NCI-H460 (cell line): ENCODE results near the gene CIB4. TPM values are rescaled to one million over a fixed set of nuclear protein-coding genes. Genes with fewer than 3 reads are reported as not detected.

Source experiments
- DNase-seq: peaks from one replicate; pipeline ENCODE4 v3.0.0-alpha.2; 2016; ENCODE audit warnings: low read depth; ENCODE audit errors: extremely low read depth
- total RNA-seq: library from RNA; depleted of rRNA; stranded (reverse); fragments of >200 nt; shearing (Covaris generic); gene quantifications from 2 replicates; pipeline ENCODE4 v1.2.3, GENCODE V29; 2014

CIB4 gene
- total RNA-seq, 1 experiment from 2014 or later, result not detected

DNA sequence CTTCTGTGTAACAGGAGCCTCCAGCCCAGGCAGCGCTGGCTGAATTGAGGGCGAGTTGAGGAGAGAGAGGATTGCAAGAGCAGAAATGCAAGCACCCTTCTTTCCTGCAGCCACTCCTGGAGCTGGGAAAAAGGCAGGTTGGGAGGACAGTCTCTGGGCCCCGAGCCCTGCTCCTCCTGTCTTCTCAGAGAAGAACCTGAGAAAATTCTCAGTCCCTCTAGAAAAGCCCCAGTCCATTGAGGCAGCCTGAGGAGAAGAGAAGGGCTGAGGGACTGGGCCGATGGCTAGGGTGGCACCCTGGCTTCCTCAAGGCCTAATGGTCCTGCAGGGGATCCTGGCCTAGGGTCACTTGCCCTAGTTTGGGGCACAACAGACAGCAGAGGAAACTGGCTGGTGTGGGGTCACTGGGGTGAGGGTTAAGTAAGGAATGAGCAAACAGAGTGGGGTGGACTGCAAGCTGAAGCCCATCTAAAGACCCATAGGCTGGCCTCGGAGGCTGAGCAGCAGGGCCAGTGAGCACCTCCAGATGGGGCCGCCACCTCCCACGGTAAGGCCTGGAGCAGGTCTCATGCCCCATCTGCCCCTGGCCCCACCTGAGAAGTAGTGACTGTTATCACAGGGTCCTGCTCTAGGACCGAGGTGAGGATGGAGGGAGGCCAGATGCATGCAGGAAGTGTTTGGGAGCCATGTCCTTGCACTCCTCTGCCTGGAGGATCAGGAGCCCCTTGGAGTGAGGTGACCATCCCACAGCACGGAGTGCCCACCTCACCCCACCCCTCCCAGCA, 12.4 kb downstream of the CIB4 start:
- no peak for DNase-seq

DNA sequence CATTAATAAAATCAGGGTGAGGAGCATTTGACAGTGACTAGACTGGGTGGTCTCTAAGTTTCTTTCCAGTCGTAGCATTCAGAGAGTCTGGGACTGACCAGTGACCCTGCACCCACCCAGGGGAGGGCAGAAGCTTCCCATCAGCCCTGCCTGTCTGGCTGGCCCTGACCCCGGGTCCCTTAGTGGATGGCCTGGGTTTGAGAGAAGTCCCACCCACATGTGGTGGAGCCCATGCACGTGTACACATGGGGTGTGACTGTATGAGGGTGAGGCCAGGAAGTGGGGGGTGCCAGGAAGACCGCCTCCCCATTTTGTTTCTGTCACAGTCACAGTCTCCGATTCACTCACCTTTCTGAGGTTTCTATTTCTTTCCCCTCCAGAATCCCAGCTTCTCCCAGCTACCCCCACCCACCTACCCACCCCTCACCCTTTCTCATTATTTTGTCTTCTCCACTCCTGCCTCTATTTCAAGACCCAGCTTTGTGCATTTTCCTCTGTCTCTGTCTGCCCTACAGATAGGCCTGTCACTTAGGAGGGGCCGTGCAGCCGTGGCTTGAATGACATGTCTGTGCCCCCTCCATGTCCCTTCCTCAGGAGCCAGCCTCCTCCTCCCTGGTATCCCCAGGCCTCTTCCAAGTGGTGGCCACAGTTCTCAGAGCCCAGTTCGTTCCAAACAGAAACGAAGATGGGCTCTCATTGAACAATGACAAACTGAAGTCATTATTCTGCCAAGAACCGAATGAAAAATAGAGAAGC, 13.6 kb downstream of the CIB4 start:
- no peak for DNase-seq

DNA sequence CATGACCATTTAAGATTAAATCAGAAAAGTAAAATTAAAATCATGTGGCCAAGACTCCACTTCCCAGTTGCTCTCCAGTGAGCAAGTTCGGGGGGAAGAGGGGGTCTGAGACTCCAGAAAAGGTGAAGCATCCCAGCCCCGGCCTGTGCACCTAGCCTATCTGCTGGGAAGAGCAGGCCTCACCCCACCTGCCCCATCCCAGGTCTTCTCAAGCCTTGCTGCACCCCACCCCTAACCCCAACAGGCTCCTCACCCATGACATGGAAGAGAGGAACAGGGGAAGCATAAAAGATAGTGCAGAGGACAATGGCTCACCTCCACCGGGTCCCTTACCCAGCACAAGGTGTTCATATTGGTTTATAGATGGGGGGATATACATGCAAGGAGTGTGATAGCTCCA, 14.6 kb downstream of the CIB4 start:
- DNase-seq, result no peak

GRCh38 chr2:26623541-26624495, 17.3 kb downstream of the CIB4 start:
- DNase-seq, result no peak

GRCh38 chr2:26621469-26622199, 19.5 kb downstream of the CIB4 start:
- no peak for DNase-seq

DNA sequence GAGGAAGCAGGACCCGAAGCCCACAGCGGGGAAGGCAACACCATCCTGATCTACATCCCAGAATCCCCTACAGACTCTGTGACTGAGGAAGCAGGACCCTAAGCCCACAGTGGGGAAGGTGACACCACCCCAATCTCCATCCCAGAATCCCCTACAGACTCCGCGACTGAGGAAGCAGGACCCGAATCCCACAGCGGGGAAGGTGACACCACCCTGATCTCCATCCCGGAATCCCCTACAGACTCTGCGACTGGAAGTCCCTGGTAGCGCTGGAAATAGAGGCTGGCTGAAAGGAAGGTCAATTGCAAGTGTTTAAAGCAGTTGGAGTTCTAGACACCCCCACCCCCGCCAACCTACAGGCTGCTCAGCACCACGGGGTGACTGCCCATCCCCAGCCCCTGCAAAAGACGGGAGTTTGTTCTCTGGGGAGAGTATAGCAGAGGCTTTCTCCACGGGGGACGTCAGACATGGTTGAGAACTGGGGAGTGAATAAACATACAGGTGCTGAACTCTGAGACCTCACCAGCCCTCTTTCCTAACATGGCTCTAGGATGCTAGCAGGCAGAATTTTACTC, 21.0 kb downstream of the CIB4 start:
- no peak for DNase-seq

- no peak for DNase-seq
Observed at GRCh38 chr2:26619521-26619951, 21.6 kb downstream of the CIB4 start.

GRCh38 chr2:26619096-26619495, 22.1 kb downstream of the CIB4 start:
- DNase-seq, result no peak

DNA sequence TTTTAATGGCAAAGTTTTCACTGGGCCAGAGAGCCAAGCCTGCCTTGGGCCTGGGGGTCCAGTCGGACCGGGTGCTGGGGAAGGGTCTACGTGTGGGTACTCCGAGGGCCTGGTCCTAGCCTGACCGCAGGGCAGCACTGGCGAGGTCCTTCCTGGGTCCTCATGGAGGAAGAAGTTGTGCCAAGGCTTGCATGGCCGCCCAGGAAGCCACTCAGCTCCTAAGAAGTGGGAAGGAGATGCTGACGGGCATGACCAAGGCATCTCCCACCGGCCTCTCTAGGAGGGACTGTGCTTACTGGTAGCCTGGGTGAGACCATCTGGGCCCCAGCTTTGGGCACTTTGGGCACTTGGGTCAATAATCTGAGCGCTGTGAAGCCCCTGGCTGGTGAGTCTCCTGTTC, 22.6 kb downstream of the CIB4 start:
- no peak for DNase-seq

DNA sequence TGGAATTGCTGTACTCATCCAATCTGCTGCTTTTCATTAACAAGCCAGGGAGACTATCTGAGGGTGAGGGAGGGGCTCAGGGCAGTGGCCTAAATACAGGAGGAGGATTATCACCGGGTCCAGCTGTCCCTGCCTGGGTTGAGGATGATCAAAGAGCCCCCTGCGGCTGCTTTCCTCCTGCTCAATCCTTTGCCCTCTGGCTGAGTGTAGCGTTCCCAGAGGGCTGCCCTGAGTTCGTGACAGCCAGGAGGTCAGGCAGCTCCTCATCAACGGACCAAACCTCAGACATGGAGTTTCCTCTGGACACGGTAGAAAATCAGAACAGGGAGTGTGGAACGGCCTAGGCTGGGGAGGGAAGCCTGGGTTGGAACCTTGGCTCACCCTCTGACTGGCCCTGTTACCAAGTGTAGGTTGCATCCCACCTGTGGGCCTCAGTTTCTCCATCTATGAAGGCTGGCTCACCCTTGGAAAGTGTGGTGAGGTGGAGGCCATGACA, 23.5 kb downstream of the CIB4 start:
- no peak for DNase-seq

DNA sequence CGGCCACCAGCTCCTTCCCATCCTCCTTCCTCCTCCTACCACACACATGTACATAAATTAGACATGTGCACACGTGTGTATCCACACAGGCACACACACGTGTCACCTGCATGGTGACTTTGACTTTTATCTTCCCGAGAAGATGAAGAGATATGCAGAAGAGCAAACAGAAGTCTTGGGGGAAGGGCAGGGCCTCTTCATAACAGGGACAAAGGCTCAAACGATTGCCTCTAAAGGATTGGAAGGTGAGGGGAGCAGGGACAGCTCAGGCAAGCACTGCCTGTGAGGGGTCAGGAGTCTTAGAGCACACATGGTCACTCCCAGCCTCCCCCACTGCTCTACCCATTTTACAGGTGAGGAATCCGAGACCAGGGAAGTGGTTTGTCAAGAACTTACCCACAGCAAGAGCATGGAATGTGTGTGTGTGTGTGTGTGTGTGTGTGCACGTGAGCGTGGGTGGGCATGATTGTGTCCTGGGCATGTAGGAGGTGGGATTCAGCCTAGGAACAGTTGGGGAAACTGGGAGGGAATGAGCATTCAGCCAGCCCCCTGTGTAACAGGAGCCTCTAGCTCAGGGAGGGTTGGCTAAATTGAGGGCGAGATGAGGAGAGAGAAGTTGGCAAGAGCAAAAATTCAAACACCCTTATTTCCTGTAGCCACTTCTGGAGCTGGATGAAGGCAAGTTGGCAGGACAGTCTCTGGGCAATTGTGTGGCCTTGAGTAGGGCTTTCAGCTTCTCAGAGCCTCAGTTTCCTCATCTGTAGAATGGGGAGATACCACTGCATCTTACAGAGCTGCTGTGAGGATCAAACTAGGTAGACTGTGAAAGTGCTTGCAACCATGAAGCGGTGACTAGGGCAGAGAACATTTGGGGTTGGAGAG, 24.2 kb downstream of the CIB4 start:
- DNase-seq, result no peak

DNA sequence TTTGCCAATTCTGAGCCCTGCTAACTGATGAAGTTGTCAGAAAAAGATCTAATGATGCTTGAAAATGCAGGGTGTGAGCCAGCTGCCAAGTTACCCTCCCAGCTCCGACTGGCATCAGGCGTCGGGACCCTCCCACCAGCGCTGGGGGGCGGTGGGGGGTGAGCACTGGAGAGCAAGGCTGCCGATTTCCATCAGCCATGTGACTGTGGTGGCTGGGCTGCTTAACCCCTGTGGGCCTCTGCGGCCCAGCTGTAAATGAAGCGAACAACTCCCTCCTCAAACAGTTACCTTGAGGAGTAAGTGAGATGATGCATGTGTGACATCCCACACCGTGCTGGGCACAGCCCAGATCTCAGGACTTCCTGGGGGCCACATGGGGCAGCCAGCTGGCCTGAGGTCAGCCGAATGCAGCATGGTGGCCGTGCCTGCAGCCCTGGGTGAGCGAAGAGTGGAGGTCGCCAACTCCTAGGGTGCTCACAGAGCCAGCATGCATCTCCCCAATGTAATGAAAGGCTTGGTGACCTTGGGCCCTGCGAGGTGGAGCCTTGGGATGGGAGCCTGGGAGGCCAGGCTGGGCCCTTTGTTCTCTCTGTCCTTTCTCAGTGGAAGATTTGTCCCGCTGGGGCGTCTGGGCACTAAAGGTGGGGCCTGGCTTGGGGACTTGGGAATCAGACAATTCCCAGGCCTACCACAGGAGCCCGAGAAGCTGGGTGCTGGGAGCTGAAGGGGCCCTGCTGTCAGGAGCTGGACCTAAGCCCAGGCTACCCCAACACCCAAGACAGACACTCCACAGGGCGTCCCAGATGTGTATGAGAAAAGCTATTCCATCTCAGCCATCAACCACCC, 25.1 kb downstream of the CIB4 start:
- DNase-seq, result no peak

DNA sequence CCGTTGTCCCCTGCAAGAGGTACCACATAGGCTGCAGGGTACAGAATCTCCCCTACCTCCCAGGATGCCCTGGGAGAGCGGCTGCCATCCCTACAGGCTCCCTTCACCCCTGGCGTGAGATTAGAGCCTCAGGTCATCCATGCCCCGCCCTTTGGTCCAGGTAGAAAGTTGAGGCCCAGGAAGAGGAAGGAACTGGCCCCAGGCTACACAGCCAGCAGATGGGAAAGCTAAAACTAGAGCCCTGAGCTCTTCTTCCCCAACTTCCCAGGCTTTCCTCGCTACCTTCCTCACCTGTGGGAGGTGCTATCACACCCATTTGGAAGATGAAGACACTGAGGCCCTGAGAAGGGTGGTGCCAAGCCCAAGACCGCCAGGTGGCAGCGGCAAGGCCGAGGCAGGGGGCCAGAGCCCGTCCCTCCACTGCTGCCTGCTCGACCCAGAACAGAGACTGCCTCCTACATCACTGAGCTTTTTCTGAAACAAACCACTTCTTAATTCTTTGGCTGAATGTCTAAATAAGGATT, 25.8 kb downstream of the CIB4 start:
- no peak for DNase-seq

DNA sequence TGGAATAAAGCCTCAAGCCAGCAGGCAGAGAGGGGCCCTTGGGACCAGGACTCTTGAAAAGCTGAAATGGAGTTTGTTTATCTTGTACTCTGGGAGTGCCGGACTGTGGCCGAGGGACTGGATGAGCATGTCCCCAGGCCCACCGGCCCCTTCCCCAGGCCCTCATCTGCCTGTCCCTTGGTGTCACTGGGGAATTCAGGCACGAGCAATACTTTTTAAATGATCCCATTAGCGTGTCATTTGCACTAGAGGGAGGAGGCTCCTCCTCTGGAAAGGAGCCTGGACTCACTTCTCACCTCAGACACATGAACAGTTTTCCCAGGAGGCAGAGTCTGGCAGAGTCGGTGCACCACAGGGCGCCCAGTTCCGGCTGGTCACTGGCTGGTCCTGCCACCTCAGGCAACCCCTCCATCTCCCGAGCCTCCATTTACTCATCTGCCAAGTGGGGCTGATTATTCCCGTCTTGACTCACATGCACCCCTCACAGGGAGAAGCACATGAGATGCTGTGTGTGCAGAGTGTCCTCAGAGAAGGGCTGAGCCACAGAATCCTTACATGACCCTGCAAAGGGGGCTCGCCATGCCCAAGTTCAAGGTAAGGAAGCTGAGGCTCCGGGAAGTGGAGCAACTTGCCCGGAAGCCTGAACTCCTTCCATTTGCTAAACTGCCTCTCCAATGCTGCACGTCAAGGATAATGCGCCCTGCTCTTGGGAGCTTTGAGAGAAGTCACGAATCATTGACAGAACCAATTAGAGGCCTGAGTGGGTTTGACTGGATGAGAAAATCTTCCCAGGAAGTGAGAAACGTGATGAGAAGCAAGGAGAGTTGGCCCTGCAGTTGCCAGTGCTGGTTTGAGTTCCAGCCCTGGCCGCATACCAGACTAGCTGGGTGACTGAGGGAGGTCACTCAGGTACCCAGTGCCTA, 26.7 kb downstream of the CIB4 start:
- DNase-seq, result no peak

DNA sequence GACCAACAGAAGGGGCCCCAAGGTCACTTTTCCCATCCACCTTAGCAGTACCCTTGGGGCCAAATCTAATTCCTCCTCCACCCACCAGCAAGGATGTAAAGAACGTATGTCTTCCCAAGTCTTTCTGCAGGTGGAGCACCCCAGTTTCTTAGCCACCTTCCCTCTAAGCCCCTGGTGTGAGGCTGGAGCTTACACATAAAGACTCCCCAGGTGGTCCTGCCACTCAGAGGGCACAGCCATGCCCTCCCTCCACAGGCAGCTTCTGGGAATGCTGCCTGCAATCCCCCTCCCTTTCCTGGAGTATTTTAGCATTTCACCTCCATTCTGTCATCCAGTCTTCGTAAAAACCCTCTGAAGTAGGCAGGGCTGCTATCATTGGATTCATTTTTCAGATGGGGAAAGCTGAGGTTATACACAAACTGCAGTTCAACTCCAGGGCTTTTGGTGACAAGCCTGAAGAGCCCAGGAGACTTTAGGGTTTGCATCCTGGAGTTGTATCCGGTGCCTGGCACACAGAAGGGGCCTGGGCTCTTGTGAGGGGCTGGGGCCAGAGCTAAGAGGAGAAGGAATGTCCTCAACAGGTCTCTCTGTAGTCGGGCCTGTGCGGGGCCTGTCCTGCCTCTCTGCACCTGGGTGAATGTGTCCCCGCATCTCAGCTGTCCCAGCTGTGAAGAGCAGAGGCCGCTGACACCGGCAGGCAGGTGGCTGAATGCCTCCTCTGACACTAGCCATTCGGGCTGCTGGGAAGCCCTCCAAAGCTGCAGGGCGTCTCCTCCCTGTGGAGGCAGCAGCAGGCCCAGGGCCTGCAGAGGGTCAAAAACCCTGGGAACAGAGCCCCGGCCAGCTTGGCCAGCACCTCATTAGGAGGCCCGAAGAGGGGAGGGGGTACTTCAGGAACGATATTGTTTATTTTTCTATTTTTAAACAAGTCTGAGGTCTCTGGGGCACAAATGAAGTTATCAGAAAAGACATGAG, 27.6 kb downstream of the CIB4 start:
- no peak for DNase-seq
